SK-N-SH (cell line): ENCODE results near the gene PDLIM5.

Source experiments
- CHD2 ChIP-seq: fragments of 150-350 bp; IDR thresholded peaks from 2 replicates; pipeline ENCODE4 v1.6.1; 2018; ENCODE audit warnings: low read length; ENCODE audit not compliant: partially characterized antibody
- CTCF ChIP-seq: fragments of 200-600 bp; sonication (generic); IDR thresholded peaks from 2 replicates; pipeline ENCODE4 v1.6.1; 2017; ENCODE audit warnings: antibody characterized with exemption, mild to moderate bottlenecking, moderate library complexity
- FOXM1 ChIP-seq: IDR thresholded peaks from 2 replicates; pipeline ENCODE4 v1.4.0; 2012; ENCODE audit warnings: low read depth, mild to moderate bottlenecking
- GATA2 ChIP-seq: sonication (generic); formaldehyde crosslinking; IDR thresholded peaks from 2 replicates; pipeline ENCODE4 v1.5.0; 2020; ENCODE audit warnings: mild to moderate bottlenecking, missing genetic modification reagents
- MXI1 ChIP-seq: IDR thresholded peaks from 2 replicates; pipeline ENCODE4 v1.6.1; 2012; ENCODE audit warnings: mild to moderate bottlenecking, low read depth, low read length, improper control_type of control experiment
- NFIC ChIP-seq: IDR thresholded peaks from 2 replicates; pipeline ENCODE4 v1.4.0; 2012; ENCODE audit warnings: borderline replicate concordance
- POLR2AphosphoS5 ChIP-seq: IDR thresholded peaks from 2 replicates; pipeline ENCODE4 v1.6.1; 2012; ENCODE audit warnings: low read depth, low read length
- SIN3A ChIP-seq: IDR thresholded peaks from 2 replicates; pipeline ENCODE4 v1.6.1; 2012; ENCODE audit warnings: low read depth, mild to moderate bottlenecking, low read length, moderate library complexity, borderline replicate concordance
- TAF1 ChIP-seq: IDR thresholded peaks from 2 replicates; pipeline ENCODE4 v1.6.1; 2012; ENCODE audit warnings: low read depth, mild to moderate bottlenecking, low read length, moderate library complexity, borderline replicate concordance
- YY1 ChIP-seq: IDR thresholded peaks from 2 replicates; pipeline ENCODE4 v1.4.0; 2012; ENCODE audit warnings: low read depth, mild to moderate bottlenecking

- TF ChIP-seq CTCF (no peak), MXI1 (no peak), POLR2AphosphoS5 (no peak), SIN3A (no peak), NFIC (no peak), CHD2 (no peak), GATA2 (CRISPR knock-in tag) (no peak), TAF1 (no peak), FOXM1 (no peak), YY1 (no peak)
Measured at GRCh38 chr4:94412019-94412657, 39.6 kb upstream of the PDLIM5 start.
